ENCODE results near the gene SDC1.

The SDC1 gene

GRCh38 chr2:20222769-20223406 lies 2.0 kb downstream of the SDC1 start:
- Mint-ChIP-seq H3K36me3 (ENCODE audit: low read depth) (no peaks in the 10 kb centered on the region), H3K27ac (no peak overlapping the region), H3K4me3 (no peak overlapping the region), H3K27me3 (peaks cover 65% of the 10 kb centered on the region), H3K4me1 (ENCODE audit: low read depth) (peaks cover 8% of the 10 kb centered on the region), H3K9me3 (no peaks in the 10 kb centered on the region)
- intact Hi-C loops (cut with micrococcal nuclease), result loop anchor here (10.0 kb wide), 1 partner anchor 88 kb away; no protein-coding TSS in a partner anchor

GRCh38 chr2:20222014-20222768 lies 2.7 kb downstream of the SDC1 start:
- Mint-ChIP-seq H3K4me1 (ENCODE audit: low read depth) (peaks cover 8% of the 10 kb centered on the region), H3K4me3 (no peak overlapping the region), H3K27me3 (peaks cover 58% of the 10 kb centered on the region), H3K27ac (no peak overlapping the region), H3K9me3 (no peaks in the 10 kb centered on the region), H3K36me3 (ENCODE audit: low read depth) (no peaks in the 10 kb centered on the region)
- intact Hi-C loops (cut with micrococcal nuclease), result loop anchor here (10.0 kb wide), 1 partner anchor 87 kb away; no protein-coding TSS in a partner anchor

- Mint-ChIP-seq H3K27me3 (peaks cover 56% of the 10 kb centered on the region), H3K4me3 (no peak overlapping the region), H3K27ac (no peak overlapping the region), H3K36me3 (ENCODE audit: low read depth) (no peaks in the 10 kb centered on the region), H3K4me1 (ENCODE audit: low read depth) (peaks cover 8% of the 10 kb centered on the region), H3K9me3 (no peaks in the 10 kb centered on the region)
- intact Hi-C loops (cut with micrococcal nuclease), result loop anchor here (10.0 kb wide), 1 partner anchor 87 kb away; no protein-coding TSS in a partner anchor
Observed at GRCh38 chr2:20221555-20221973, 3.4 kb downstream of the SDC1 start.

- Mint-ChIP-seq H3K4me3 (no peak overlapping the region), H3K9me3 (no peaks in the 10 kb centered on the region), H3K36me3 (ENCODE audit: low read depth) (no peaks in the 10 kb centered on the region), H3K27ac (no peak overlapping the region), H3K4me1 (ENCODE audit: low read depth) (peaks cover 7% of the 10 kb centered on the region), H3K27me3 (peaks cover 50% of the 10 kb centered on the region)
- intact Hi-C loops (cut with micrococcal nuclease), result loop anchor here (10.0 kb wide), 1 partner anchor 86 kb away; no protein-coding TSS in a partner anchor
Observed at GRCh38 chr2:20220806-20221554, 4.0 kb downstream of the SDC1 start.

- intact Hi-C loops (cut with micrococcal nuclease), result loop anchor here (10.0 kb wide), 1 partner anchor 85 kb away; no protein-coding TSS in a partner anchor
- Mint-ChIP-seq H3K27ac (no peak overlapping the region), H3K36me3 (ENCODE audit: low read depth) (no peaks in the 10 kb centered on the region), H3K4me1 (ENCODE audit: low read depth) (no peaks in the 10 kb centered on the region), H3K27me3 (peaks cover 40% of the 10 kb centered on the region), H3K4me3 (no peak overlapping the region), H3K9me3 (no peaks in the 10 kb centered on the region)
Observed at GRCh38 chr2:20219763-20220380, 5.1 kb downstream of the SDC1 start.

- Mint-ChIP-seq H3K4me3 (no peak overlapping the region), H3K9me3 (no peaks in the 10 kb centered on the region), H3K4me1 (ENCODE audit: low read depth) (no peaks in the 10 kb centered on the region), H3K27ac (no peak overlapping the region), H3K36me3 (ENCODE audit: low read depth) (no peaks in the 10 kb centered on the region), H3K27me3 (peaks cover 37% of the 10 kb centered on the region)
- intact Hi-C loops (cut with micrococcal nuclease), result no loop called here
Observed at GRCh38 chr2:20218331-20219320, 6.3 kb downstream of the SDC1 start.

- Mint-ChIP-seq H3K4me1 (ENCODE audit: low read depth) (no peaks in the 10 kb centered on the region), H3K4me3 (no peak overlapping the region), H3K9me3 (no peaks in the 10 kb centered on the region), H3K27ac (no peak overlapping the region), H3K27me3 (peaks cover 25% of the 10 kb centered on the region), H3K36me3 (ENCODE audit: low read depth) (no peaks in the 10 kb centered on the region)
- intact Hi-C loops (cut with micrococcal nuclease), result no loop called here
Observed at GRCh38 chr2:20217041-20217970, 7.6 kb downstream of the SDC1 start.

- H3K27me3 Mint-ChIP-seq, result peaks cover 21% of the 10 kb centered on the region
- no peaks in the 10 kb centered on the region for H3K4me1 Mint-ChIP-seq (ENCODE audit: low read depth)
- H3K27ac Mint-ChIP-seq, result no peak overlapping the region
- intact Hi-C loops (cut with micrococcal nuclease), result no loop called here
- H3K36me3 Mint-ChIP-seq (ENCODE audit: low read depth), result no peaks in the 10 kb centered on the region
- H3K9me3 Mint-ChIP-seq, result no peaks in the 10 kb centered on the region
- no peak overlapping the region for H3K4me3 Mint-ChIP-seq
Observed at GRCh38 chr2:20216130-20217025, 8.6 kb downstream of the SDC1 start.

GRCh38 chr2:20215183-20216040 lies 9.5 kb downstream of the SDC1 start:
- no peaks in the 10 kb centered on the region for H3K9me3 Mint-ChIP-seq
- intact Hi-C loops (cut with micrococcal nuclease), result no loop called here
- peaks cover 15% of the 10 kb centered on the region for H3K27me3 Mint-ChIP-seq
- no peak overlapping the region for H3K4me3 Mint-ChIP-seq
- H3K4me1 Mint-ChIP-seq (ENCODE audit: low read depth), result no peaks in the 10 kb centered on the region
- H3K36me3 Mint-ChIP-seq (ENCODE audit: low read depth), result no peaks in the 10 kb centered on the region
- no peak overlapping the region for H3K27ac Mint-ChIP-seq

GRCh38 chr2:20214566-20215182 lies 10.3 kb downstream of the SDC1 start:
- Mint-ChIP-seq H3K36me3 (ENCODE audit: low read depth) (no peaks in the 10 kb centered on the region), H3K4me3 (no peak overlapping the region), H3K9me3 (no peaks in the 10 kb centered on the region), H3K4me1 (ENCODE audit: low read depth) (no peaks in the 10 kb centered on the region), H3K27me3 (peaks cover 9% of the 10 kb centered on the region), H3K27ac (no peak overlapping the region)
- intact Hi-C loops (cut with micrococcal nuclease), result no loop called here

Measured in dendritic cell treated with granulocyte-macrophage colony-stimulating factor and Interleukin-4, amounts not matched to agents 40 ng/mL and 50 ng/mL, for 4 days (primary cell).